Nephron progenitor cell (in vitro differentiated cells): ENCODE data around the gene PWP2.

Source experiments
- DNase-seq: peaks from one replicate; pipeline ENCODE4 v3.0.0; 2021
- H3K27ac Mint-ChIP-seq: 2 replicates; pipeline ENCODE4 v1.8.0; 2021; ENCODE audit warnings: mild to moderate bottlenecking, moderate library complexity, mixed read lengths
- H3K27me3 Mint-ChIP-seq: 2 replicates; pipeline ENCODE4 v1.8.0; 2021; ENCODE audit warnings: mild to moderate bottlenecking, low read depth, mixed read lengths; ENCODE audit not compliant: poor library complexity
- H3K36me3 Mint-ChIP-seq: 2 replicates; pipeline ENCODE4 v1.8.0; 2021; ENCODE audit warnings: low read depth, mixed read lengths
- H3K4me1 Mint-ChIP-seq: 2 replicates; pipeline ENCODE4 v1.8.0; 2021; ENCODE audit warnings: mixed read lengths
- H3K4me3 Mint-ChIP-seq: 2 replicates; pipeline ENCODE4 v1.8.0; 2021; ENCODE audit warnings: mild to moderate bottlenecking, moderate library complexity, mixed read lengths
- H3K9me3 Mint-ChIP-seq: 2 replicates; pipeline ENCODE4 v1.8.0; 2021; ENCODE audit warnings: mild to moderate bottlenecking, moderate library complexity, mixed read lengths
- TF ChIP-seq, protein P1 (sequence below): fragments of 200-600 bp; sonication (generic); IDR thresholded peaks from 2 replicates; pipeline ENCODE4 v1.5.0; 2021; ENCODE audit warnings: antibody characterized with exemption

The PWP2 gene

DNA sequence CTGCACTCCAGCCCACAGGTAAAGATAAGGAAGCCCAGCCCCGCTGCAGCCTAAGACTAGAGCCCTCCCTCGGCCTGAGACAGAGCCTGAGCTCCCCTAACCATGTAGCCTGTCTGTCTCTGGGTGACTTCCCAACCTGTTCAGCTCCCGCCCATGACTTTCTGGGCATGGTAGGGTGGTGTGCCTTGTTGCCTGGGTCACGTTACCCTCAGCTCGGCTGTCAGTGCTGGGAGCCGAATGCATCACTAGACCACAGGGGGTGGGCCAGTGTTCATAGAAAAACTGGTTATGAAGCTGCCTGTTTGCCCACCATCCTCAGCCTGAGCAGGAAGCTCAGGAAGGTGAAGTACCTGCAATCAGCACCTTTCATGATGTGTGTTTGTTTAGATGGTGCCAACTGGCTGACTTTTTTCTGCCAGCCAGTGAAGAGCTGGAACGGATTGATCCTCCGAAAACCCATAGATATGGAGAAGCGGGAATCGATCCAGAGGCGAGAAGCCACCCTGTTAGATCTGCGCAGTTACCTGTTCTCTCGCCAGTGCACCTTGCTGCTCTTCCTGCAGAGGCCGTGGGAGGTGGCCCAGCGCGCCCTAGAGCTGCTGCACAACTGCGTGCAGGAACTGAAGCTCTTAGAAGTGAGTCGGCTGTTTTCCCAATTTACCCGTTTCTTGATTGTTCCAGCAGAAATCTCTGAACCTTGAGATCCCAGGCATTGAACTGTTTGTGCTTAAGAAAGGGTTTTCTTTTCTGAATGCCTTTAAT lies 43.9 kb upstream of the PWP2 start:
- Mint-ChIP-seq H3K4me3 (no peak overlapping the region), H3K27ac (peak overlapping the region; percentile 77), H3K27me3 (no peaks in the 10 kb centered on the region), H3K9me3 (no peaks in the 10 kb centered on the region), H3K4me1 (peaks cover 17% of the 10 kb centered on the region), H3K36me3 (peaks cover 22% of the 10 kb centered on the region)
- TF ChIP-seq, protein P1, sequence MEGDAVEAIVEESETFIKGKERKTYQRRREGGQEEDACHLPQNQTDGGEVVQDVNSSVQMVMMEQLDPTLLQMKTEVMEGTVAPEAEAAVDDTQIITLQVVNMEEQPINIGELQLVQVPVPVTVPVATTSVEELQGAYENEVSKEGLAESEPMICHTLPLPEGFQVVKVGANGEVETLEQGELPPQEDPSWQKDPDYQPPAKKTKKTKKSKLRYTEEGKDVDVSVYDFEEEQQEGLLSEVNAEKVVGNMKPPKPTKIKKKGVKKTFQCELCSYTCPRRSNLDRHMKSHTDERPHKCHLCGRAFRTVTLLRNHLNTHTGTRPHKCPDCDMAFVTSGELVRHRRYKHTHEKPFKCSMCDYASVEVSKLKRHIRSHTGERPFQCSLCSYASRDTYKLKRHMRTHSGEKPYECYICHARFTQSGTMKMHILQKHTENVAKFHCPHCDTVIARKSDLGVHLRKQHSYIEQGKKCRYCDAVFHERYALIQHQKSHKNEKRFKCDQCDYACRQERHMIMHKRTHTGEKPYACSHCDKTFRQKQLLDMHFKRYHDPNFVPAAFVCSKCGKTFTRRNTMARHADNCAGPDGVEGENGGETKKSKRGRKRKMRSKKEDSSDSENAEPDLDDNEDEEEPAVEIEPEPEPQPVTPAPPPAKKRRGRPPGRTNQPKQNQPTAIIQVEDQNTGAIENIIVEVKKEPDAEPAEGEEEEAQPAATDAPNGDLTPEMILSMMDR = no peak
- DNase-seq = no peak

DNA sequence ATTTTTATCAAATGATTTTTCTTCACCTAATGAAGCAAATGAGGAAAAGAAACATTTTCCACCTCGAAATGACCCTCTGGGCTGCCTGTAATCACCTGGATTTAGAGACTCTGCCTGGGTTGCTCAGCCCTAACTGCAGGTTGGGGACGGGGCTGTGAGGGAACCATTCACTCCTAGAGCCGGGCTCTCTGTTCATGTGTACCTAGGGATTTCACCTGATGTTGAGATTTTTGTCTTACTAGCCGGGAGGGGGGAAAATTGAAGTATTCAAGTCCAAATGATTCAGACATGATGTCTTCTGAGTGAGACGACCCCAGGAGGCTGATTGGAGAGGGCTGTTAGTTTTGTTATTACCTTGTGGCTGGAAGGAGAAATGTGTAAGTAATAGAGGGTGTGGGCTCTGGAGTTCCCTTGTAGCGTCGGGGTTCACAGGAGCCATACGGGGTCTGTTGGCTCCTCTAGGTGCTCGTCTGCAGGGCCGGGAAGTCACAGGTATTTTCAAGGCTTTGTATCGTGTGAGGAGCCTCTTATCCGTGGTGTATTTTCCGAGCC lies 42.3 kb upstream of the PWP2 start:
- TF ChIP-seq, protein P1 = no peak
- no peaks in the 10 kb centered on the region for H3K9me3 Mint-ChIP-seq
- H3K27me3 Mint-ChIP-seq = no peaks in the 10 kb centered on the region
- no peak overlapping the region for H3K4me3 Mint-ChIP-seq
- no peak overlapping the region for H3K27ac Mint-ChIP-seq
- H3K36me3 Mint-ChIP-seq = peaks cover 12% of the 10 kb centered on the region
- peaks cover 14% of the 10 kb centered on the region for H3K4me1 Mint-ChIP-seq
- no peak for DNase-seq

DNA sequence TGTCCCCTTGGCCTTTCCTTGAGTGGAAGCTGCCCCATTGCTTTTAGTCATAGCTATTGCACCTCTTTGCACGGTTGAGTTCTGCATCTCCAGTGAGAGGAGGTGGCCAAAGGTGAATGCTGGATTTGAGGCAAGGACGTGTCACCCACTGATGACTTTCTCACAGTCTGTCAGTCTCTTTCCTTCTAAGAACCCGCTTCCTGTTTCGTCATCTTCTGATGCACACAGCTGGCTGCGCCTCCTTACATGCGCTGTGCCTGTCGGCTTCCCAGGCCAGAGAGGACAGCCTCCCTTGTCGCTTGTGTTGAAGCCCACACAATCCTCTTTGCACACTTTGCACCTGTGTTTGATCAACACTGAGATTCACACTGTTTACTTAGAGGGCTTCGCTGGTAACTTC lies 41.8 kb upstream of the PWP2 start:
- peaks cover 11% of the 10 kb centered on the region for H3K36me3 Mint-ChIP-seq
- H3K4me3 Mint-ChIP-seq = no peak overlapping the region
- H3K27ac Mint-ChIP-seq = no peak overlapping the region
- H3K9me3 Mint-ChIP-seq = no peaks in the 10 kb centered on the region
- H3K4me1 Mint-ChIP-seq = peaks cover 14% of the 10 kb centered on the region
- no peaks in the 10 kb centered on the region for H3K27me3 Mint-ChIP-seq
- no peak for DNase-seq
- TF ChIP-seq, protein P1 = no peak

DNA sequence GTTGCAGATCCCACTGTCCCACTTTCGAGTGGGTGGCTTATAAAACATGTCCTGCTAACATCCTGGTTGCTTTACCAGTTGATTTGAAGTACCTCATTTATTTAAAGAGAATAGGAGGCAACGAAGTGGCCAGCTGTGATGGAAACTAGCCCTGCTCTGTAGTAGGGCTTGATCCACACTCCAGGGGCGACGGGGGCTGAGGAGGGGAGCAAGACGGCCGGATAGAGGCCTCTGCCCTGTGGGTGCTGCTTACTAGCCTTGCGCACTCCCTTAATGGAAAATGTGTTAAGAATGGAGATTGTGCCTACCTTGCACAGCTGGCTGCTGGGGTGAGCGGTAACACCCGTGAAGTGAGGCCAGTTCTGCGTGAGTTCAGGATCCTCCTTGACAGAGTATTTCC lies 41.1 kb upstream of the PWP2 start:
- Mint-ChIP-seq H3K27me3 (no peaks in the 10 kb centered on the region), H3K36me3 (peaks cover 11% of the 10 kb centered on the region), H3K27ac (no peak overlapping the region), H3K4me3 (no peak overlapping the region), H3K4me1 (peaks cover 14% of the 10 kb centered on the region), H3K9me3 (no peaks in the 10 kb centered on the region)
- TF ChIP-seq, protein P1 = no peak
- no peak for DNase-seq

DNA sequence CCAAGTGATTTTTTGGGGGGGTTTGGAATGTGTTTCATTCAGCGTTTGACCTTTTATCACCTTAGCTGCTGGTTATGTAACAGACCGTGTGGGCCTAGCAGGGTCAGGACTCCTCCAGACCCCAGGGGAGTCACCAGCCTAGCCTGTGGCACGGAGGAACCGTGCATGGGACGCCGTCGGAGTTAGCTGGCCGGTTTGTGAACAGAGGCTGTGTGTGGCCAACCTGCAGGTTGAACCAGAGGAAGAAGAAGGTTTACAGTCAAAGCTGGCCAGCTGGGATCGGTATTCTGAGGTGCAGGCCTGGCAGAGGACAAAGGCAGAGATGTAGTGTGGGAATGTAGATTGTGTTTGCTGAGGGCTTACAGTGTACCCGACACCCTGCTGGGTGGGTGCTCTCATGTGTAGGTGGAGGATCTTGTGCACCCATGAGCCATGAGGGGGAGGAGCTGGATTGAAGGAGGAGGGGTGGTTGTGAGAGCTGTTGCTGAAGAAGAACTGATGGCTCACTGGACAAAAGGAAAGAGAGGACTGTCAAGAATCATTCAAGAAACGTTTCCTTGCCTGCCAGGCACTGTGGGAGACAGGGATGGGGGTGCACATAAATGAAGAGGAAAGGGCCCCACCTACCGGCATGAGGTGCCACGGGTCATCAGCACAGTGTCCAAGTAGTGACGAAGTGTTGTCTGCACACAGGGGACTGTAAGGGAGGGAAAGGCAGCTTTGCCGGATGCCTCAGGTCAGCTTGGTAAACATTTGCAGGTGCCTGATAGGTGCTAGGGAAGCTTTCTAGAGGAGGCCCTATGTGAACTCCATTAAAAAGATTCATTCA lies 40.0 kb upstream of the PWP2 start:
- Mint-ChIP-seq H3K27me3 (no peaks in the 10 kb centered on the region), H3K9me3 (no peaks in the 10 kb centered on the region), H3K27ac (peak overlapping the region; percentile 70), H3K4me1 (peaks cover 14% of the 10 kb centered on the region), H3K36me3 (peaks cover 12% of the 10 kb centered on the region), H3K4me3 (no peak overlapping the region)
- DNase-seq = no peak
- TF ChIP-seq, protein P1 = no peak
